Stimulated activated CD4-positive, alpha-beta T cell treated with anti-CD3 and anti-CD28 coated beads, Interleukin-4, amount 100 ng/mL, for 4 hours (primary cell): ENCODE results near the gene ACAD10.
"Not testable (repeated sequence)": the region's sequence is repeated elsewhere in the genome, so short reads cannot be mapped to it uniquely, and the experiment has no call there.

Experiments used
- DNase-seq, 2 experiments: peaks; one replicate each; pipeline ENCODE4 v3.0.0-alpha.2; 2020

ACAD10 gene

DNA sequence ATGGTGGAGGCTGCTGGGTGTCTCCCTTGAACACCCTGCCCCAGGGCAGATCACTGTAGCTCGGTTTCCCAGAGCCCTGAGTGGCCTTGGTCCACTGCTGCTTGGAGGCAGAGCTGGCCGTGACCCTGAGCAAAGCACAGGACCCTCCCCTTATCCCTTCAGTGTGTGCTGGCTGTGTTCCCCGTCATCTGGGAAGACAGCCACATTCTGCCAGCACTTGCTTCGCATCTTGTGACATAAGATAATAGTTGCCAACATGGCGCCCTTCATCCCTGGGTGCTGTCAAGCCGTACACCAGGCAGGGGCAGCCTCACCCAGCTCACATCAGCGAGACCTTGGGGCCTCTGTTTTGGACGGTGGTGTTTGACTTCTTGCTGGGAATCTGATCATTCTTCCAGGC, 68.8 kb downstream of the ACAD10 start:
- no peak for DNase-seq

DNA sequence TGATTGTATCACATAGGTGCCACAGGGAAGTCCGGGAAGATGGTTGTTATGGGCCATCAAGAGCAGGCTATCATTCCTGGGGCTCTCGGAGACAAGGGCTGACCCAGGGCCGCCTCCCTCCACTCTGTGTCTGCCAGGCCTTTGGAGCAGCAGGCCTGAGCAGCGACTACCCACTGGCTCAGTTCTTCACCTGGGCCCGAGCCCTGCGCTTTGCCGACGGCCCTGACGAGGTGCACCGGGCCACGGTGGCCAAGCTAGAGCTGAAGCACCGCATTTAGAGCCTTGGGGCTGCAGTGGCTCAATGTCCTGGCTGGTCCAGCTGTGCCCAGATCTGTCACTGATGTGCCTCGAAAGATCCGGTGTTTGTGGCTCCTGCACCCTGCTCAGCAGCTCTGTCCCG, 70.3 kb downstream of the ACAD10 start:
- no peak for DNase-seq

DNA sequence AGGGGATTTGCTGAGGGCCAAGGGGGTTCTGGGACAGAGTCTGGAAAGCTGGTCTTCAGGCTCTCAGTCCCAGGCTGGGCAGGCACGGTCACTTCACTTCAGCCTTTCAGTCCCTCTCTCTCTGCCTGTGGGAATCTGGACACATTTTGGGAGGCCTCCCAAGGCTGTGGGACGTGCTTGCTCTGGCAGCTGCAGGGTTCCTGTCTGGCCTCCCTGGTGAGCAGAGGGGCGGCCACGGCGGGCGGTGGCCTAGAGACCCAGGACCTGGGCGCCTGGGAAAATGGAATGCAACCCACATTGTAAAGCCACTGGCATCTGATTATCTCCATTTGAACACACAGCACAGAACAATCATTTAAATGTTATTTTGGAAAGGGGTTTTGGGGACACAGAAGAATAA, 70.8 kb downstream of the ACAD10 start:
- no peak for DNase-seq

DNA sequence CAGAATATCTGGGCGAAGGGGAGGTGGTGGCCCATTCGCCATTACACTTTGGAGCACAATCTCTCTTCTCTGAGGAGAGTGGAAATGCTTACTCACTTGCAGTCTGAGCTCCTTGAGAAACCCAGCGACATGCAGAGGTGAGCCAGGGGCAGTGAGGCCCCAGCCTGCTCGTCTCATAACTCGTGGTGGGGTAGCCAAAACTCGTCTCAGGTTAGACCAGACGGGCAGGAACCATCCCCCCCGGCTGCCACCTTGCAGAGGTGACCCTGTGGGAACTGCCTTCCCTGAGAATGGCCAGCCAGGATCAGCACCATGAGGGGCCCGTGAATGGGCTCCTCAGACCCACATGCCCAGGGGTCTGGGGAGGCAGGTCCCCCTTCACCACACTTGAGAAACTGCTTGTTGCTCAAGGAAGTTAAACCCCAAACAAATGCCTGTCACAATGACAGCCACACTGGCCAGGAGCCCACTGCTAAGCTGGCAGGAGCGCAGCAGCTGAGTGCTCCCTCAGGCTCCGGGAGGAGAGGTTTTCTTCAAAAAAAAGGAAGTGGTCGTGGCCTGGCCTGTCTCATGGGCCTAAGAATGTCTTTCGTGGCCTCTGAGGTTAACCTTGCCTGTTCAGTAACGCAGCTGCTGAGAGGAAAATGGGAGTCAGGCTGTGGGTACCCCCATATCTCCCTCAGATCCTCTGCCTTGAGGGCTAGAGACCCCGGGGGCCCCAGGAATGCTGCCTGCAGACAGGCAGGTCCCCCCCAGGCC, 71.7 kb downstream of the ACAD10 start:
- no peak for DNase-seq

DNA sequence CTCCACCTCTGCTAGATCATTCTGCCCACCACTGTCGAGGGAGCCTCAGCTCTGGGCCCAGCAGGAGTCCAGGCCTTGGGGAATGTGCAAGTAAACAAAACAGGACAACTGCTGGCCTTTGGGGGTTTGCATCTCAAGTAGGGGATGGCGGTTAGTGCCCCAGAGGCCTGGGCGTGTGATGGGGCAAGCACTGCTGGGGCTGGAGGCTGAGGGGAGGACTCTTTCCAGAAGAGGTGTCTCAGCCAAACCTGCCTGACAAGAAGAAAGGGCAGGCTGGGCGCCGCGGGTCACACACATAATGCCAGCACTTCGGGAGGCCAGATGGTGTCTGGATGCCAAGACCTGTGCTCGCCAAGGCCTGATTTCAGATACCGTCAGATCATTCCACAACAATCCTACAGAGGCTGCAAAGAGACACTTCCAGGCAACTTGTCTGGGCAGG, 72.3 kb downstream of the ACAD10 start:
- no peak for DNase-seq

DNA sequence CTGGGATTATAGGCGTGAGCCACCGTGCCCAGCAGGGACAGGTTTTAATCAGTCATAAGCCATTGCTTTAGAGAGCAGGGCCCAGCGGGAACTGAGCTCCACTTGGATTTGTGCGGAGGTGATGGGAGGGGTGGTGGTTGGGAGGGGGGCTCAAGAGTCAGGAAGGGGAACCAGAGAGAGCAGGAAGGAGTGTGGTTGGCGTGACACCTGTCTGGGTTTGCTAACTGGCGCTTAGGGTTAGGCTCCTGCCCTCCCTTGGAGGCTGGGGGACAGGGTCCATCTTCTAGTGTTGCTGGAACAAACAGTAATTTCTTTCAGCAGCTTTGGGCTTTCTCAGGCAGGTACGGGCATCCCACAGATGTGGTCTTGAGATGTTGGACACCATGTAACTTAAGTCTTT, 73.4 kb downstream of the ACAD10 start:
- no peak for DNase-seq

DNA sequence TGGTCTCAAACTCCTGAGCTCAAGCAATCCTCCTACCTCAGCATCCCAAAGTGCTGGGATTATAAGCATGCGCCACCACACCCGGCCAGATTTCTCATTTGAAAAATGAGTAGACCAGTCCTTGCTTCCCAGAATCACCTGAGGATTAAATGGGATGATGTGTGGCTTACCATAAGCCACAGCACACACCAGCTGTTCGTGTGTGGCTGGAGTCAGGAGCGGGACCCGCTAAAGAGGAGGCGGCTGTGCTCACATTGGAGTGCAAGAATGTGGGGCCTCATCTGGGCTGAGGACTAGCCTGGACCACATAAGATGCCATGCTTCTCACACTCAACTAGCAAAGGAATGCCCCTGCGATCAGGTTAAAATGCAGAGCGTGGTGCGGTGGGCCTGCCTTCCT, 74.1 kb downstream of the ACAD10 start:
- no peak for DNase-seq

DNA sequence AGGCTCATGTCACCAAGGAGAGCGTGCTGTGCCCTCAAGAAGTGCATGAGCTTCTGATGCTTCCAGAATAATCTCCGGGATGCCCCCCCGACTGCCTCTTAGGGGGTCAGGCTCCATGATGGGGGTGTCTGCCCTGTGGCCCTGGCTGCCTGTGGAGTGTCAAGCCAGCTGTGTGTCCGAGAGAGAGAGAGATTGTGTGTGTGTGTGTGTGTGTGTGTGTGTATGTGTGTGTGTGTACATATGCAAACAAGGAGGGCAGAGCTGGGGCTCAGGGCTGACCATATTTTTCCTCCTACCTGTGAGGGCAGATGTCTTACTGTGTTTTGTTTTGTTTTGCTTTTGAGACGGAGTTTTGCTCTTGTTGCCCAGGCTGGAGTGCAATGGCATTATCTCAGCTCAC, 75.2 kb downstream of the ACAD10 start:
- DNase-seq: no peak

DNA sequence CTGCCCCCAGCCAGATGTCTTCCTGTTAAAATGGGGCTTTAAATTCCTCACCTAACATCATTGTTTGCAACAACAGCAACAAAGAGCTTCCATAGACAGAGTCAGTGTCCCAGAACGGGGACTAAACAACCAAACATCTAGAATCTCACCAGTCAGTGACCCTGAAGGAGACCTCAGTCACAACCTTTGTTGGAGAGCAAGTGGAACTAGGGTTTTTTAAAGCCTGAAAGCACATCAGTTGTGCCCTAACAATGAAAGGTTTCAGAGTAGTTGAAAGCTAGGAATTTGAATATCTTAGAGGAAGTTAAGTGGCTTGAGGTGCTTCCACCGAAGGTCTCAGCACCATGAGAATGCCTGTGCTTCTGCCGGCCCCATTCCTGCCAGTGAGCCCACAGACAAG, 75.9 kb downstream of the ACAD10 start:
- DNase-seq: no peak

DNA sequence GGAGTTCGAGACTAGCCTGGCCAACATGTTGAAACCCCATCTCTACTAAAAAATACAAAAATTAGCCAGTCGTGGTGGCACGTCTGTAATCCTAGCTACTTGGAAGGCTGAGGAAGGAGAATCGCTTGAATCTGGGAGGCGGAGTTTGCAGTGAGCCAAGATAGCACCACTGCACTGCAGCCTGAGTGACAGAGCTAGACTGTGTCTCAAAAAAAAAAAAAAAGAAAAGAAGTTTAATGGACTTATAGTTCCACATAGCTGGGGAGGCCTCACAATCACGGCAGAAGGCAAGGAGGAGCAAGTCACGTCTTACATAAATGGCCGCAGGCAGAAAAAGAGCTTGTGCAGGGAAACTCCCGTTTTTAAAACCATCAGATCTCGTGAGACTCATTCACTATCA, 77.7 kb downstream of the ACAD10 start:
- DNase-seq: not testable (repeated sequence)

DNA sequence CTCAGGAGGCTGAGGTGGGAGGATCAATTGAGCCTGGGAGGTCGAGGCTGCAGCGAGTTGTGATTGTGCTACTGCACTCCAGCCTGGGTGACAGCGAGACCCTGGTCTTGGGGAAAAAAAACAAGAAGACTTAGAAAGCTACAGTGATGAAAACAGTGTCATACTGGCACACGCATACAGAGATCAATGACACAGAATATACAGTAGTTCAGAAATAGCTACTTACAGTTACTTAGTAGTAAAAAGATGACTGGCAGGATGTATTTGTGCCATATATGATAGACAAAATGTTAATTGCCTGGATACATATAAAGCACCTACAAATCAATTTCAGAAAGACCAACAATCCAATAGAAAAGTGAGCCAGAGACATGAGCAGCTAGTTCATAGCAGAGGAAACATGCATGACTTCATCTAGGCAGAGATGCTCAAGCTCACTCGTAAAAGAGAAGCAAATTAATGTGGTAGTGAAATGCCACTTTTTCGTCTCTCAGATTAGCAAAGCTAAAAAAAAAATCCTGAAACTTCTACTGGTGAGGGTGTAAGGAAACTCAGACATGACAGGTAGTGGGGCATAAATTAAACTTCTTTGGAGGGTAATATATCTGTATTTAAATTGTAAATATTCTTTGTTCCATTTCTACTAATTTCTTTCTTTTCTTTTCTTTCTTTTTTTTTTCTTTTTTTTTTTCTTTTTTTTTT, 78.4 kb downstream of the ACAD10 start:
- no peak for DNase-seq

DNA sequence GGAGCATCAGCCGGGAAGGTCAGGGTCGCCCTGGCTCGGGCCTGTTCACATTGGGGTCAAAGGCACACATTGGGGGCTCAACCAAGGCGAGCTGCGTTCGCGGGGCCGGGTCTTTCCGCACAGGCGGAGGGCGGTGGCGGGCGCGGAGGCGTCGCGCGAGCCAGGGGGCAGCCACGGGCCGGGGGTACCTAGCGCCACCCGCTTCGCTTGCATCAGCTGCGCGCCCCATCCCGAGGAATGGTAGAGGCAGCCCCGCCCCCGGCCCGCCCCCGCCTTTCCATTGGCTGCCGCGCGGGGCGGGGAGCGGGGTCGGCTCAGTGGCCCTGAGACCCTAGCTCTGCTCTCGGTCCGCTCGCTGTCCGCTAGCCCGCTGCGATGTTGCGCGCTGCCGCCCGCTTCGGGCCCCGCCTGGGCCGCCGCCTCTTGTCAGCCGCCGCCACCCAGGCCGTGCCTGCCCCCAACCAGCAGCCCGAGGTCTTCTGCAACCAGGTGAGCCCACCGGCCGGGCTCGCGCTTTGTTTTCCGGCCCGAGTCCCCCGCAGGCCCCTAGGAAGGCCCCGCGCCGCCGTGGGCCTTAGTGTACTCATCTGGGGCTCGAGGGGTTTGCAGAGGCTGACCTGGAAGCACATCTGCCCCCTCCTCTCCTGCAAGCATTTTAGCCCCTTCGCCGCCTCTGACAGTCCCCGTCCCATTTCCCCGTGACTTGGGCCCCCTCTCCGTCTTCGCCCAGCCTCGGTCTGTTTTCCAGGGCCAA, 80.9 kb downstream of the ACAD10 start, which contains the start of gene ALDH2:
Gene ALDH2, plus strand, starts transcription at position 326 of the 754 bp plus-strand sequence. Its CDS starts 50 bp downstream, at position 376.
- DNase-seq: peak; percentile 28 to 43

DNA sequence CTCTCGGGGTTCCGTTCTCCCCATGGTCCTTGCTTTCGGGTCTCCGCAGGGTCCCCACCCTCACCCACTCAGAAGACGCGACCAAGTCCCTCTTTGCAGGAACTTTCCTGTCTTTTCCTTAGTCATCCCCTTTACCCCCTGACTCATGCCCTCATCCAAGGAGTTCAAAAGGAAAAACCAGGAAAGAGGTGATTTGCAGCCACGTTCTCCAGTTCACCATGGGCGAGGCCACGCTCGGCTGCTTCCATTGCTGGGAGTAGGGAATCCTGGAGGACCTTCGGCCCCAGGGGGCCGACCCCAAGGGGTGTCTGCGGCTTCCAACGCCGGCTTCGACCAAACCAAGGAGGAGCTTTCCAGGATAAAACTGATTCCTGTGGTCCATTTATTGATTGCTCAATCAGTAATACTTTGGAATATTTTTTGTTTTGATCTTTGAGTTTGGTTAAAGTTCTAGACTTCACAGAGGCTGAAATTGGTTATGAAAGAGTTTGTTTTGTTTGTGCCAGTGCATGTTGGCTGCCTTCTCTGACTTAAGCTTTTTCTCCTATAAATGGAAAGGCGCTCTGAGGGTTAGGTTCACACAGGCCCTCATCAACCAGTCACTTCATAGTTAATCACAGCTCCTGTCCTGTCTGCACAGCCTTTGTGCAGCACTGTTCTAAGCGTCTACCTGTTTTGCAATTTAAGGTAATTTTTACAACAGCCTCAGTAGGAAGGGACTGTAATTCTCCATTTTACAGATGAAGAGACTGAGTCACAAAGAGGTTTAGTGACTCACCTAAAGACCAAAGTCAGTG, 81.7 kb downstream of the ACAD10 start:
- no peak for DNase-seq

DNA sequence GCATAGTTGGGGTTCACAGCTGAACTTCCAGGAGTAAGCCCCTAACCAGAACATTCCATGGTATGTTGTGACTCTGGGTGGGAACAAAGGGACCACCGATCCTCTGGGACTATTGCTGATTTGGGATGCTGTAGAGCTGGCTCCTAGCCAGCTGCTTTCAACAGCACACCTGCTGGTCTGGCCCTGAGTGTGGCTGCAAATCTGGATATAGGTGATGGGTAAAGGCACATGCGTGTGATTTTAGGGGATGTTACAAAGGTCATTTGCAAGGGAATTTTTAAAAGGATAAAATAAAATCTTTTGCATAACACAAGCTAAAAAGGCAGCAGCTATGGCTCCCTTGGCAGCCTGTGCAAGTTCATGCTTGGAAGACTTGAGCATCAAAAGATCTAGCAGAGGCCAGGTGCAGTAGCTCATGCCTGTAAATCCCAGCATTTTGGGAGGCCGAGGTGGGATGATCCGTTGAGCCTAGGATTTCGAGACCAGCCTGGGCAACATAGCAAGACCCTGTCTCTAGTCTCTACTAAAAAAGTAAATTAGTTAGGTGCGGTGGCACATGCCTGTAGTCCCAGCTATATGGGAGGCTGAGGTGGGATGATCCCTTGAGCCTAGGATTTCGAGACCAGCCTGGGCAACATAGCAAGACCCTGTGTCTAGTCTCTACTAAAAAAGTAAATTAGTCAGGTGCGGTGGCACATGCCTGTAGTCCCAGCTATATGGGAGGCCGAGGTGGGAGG, 82.5 kb downstream of the ACAD10 start:
- DNase-seq: no peak

DNA sequence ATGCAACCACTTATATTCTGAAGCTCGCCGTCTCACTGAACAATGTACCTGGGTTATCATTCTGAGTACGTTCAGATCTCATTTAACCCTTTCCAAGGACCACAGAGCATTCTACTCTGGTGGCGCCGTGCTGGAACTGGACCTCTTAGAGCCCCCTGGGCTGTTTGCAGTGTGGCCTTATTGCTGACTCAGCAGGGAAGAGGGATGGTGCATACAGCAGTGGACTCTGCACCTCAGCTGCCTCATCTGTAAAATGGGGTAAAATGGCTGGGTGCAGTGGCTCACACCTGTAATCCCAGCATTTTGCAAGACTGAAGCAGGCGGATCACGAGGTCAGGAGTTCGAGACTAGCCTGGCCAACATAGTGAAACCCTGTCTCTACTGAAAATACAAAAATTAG, 83.7 kb downstream of the ACAD10 start:
- DNase-seq: no peak

DNA sequence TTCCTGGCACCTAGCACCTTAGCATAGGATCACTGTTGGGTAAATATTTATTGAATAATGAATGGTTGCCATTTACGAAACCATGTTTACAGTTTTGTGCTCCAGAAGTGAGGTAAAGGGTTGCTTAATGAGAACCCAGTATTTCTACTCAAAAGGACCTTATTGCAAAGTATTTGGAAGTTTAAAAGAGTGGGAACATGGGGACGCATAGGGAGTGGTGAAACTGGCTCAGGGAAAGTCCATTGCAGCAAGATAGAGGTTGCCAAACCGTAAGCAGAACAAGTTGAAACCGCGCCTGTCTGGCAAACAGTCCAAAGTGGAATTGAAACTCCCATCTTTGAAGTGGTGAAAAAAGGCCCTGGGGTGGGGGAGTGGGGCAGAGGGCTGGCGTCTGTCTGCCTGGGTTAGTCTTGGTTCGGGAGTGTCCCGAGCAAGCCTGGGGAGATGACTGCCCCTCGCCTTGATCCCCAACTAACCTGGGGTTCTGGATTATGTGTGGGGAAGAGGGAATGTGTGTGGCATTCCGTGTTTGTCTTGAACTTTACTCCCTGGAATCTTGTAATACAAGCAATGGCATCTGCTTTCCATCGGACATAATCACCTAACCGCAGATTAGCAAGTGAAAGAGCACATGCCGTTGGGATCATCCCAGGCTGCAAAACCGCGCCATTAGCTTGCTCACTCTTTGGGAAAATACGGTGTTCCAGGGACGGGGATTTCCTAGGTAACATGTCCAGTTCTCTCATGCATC, 88.1 kb downstream of the ACAD10 start:
- no peak for DNase-seq

DNA sequence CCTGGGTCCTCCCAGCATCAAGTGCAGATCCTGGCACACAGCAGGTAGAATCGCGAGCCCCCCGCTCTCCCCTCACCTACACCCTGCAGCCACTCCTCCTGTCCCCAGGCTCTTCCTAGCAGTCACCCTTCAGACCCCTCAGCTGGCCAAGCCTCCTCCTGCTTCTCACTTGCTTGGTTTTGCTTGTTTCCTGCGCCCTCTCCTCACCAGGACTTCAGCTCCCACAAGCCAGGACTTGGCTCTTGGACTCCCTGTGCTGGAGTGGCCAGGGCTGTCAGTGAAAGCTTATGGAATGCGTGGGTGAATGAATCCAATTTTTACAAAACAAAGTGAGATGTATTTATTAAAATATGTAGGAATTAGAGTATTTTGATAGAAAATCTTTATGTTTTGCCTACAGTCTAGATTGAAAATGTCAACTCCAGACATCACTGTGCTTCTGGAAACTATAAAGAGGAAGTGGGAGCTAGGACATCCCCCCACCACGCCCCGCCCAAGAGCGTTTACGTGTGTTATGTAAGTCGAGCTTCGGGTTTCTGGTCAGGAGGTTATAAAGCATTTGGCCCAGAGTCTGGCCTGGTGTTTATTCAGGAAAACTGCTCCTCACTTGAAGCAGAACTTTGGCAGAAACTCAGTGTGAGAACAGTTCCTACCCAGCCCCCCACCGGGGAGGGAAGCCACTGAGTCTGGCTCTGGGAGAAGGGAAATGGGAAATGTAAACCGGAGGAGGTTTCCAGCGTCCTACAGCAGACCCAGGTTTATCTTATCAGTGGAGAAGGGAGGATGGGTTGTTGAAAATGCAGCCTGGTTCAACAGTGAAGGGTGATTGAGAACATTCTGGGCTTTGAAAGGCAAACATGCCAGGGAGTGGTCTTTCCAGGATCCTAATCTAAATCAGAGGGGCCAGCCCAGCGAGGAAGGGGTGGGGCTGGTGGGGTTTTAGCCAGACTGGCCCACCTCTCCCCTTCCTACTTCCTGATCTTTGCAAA, 89.6 kb downstream of the ACAD10 start:
- DNase-seq: no peak

DNA sequence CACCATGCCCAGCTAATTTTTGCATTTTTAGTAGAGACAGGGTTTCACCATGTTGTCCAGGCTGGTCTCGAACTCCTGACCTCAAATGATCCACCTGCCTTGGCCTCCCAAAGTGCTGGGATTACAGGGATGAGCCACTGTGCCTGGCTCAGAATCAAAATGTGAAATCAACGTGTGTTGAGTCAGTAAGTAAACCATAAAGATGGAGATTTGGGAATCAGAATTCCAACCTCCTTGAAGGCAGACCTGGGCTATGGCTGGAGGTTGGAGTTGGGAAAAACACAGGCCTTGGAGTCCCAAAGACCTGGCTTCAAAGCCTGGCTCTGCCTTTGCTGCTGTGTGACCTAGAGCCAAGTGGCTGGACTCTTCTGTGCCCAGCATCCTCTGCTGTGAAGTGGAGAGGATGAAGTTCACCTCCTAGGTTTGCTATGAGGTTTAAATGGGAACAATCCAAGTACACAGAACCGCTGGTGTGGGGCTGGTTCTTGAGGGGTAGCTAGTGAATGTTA, 91.0 kb downstream of the ACAD10 start:
- no peak for DNase-seq

DNA sequence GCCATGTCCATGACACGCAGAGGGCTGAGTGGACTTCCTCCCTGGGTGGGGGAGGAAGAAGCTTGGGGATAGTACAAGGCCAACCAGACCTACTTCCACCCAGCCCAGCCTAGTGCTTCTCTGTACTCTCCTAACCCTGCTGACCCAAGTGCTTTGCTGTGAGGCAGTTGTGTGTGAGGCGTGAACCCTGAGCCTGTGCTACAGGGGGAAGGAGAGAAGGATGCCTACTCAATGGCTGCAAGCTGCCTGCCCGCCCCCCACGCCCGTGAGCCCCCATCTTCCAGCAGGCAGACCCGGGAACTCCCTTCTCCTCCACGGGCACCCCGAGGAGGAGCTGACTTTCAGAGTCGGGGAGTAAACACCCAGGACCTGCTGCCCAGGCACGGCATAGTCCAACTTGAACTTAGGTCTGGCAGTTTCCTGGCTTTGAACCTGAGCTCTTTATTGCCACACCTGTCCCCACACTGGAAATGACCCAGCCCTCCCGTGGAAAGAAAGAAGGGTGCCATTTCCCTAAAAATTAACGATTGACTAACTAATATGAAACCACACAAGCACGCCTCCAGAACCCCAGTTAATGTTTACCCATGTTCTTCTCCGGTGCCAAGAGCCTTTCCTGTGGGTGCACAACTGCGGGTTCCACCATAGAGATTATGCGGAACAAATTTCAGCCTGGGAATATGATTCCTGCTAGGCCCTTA, 91.6 kb downstream of the ACAD10 start:
- no peak for DNase-seq
